ENCODE data around the gene OPTN.

DNA sequence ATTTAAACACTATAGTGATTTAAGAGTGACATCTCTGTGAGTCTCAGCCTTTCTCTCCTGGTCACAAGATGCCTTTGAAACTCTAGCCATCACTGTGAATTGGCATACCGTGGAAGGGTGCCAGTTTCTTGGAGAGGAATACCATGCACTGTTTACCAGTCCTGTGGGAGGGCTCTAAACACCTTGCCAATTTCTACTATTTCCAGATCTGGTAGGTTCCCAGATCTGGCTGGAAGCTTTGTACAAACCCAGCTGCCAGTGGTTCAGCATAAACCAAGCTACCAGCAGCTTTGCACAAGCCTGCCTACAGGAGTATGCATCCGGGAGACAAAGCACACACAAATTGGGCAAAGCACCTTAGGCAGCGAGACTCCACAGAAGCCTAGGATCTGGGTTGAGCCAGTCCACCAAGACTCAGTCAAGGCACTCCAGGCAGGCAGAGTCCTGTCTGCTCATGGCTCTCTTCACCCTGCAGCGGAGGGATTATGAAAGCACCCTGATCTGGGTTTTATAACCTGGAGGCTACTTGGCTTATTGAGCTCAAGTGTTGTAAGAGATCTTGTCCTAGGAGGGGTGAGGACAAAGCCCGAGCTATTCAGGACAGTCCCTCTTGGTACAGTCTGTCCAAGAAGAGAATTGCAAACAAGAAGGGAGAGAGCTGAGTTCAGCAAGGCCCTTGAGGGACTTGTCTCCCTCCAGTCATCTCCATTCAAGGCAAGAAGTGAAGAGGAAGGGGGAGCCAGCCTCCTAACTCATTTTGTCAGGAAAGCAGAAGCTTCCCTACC lies 85.0 kb downstream of the OPTN start:
- TF ChIP-seq, protein P1, sequence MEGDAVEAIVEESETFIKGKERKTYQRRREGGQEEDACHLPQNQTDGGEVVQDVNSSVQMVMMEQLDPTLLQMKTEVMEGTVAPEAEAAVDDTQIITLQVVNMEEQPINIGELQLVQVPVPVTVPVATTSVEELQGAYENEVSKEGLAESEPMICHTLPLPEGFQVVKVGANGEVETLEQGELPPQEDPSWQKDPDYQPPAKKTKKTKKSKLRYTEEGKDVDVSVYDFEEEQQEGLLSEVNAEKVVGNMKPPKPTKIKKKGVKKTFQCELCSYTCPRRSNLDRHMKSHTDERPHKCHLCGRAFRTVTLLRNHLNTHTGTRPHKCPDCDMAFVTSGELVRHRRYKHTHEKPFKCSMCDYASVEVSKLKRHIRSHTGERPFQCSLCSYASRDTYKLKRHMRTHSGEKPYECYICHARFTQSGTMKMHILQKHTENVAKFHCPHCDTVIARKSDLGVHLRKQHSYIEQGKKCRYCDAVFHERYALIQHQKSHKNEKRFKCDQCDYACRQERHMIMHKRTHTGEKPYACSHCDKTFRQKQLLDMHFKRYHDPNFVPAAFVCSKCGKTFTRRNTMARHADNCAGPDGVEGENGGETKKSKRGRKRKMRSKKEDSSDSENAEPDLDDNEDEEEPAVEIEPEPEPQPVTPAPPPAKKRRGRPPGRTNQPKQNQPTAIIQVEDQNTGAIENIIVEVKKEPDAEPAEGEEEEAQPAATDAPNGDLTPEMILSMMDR (IDR thresholded peaks at IDR 0.05; ENCODE audit: poor library complexity, severe bottlenecking) = no peak
- no peak for TF ChIP-seq EZH2 (IDR thresholded peaks at IDR 0.05; ENCODE audit: borderline replicate concordance, insufficient read depth, low read length, poor library complexity, severe bottlenecking)
- no peak for TF ChIP-seq EP300 (conservative IDR thresholded peaks at IDR 0.05; ENCODE audit: poor library complexity, severe bottlenecking)
- no peak for TF ChIP-seq TAF1 (IDR thresholded peaks at IDR 0.05; ENCODE audit: low read depth)
- TF ChIP-seq SMC3 (conservative IDR thresholded peaks at IDR 0.05; ENCODE audit: poor library complexity) = no peak
- no peak for TF ChIP-seq POLR2AphosphoS5 (IDR thresholded peaks at IDR 0.05)
- TF ChIP-seq, protein P2, sequence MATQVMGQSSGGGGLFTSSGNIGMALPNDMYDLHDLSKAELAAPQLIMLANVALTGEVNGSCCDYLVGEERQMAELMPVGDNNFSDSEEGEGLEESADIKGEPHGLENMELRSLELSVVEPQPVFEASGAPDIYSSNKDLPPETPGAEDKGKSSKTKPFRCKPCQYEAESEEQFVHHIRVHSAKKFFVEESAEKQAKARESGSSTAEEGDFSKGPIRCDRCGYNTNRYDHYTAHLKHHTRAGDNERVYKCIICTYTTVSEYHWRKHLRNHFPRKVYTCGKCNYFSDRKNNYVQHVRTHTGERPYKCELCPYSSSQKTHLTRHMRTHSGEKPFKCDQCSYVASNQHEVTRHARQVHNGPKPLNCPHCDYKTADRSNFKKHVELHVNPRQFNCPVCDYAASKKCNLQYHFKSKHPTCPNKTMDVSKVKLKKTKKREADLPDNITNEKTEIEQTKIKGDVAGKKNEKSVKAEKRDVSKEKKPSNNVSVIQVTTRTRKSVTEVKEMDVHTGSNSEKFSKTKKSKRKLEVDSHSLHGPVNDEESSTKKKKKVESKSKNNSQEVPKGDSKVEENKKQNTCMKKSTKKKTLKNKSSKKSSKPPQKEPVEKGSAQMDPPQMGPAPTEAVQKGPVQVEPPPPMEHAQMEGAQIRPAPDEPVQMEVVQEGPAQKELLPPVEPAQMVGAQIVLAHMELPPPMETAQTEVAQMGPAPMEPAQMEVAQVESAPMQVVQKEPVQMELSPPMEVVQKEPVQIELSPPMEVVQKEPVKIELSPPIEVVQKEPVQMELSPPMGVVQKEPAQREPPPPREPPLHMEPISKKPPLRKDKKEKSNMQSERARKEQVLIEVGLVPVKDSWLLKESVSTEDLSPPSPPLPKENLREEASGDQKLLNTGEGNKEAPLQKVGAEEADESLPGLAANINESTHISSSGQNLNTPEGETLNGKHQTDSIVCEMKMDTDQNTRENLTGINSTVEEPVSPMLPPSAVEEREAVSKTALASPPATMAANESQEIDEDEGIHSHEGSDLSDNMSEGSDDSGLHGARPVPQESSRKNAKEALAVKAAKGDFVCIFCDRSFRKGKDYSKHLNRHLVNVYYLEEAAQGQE (IDR thresholded peaks at IDR 0.05; ENCODE audit: borderline replicate concordance) = no peak
- no peak for TF ChIP-seq RAD21 (conservative IDR thresholded peaks at IDR 0.05)
